Endothelial cell of umbilical vein (primary cell): Measurements from ENCODE around the gene CIPC. TPM values are rescaled to one million over a fixed set of nuclear protein-coding genes. Genes with fewer than 3 reads are reported as not detected.

Experiments
- Bru-seq: library from RNA; stranded (reverse); fragments of 400-500 nt; gene quantifications from one replicate; lab custom pipeline; 2021; lab: Mats Ljungman, UMichigan
- BruChase-seq, 2 experiments: library from RNA; stranded (reverse); fragments of 400-500 nt; gene quantifications; one replicate each; lab custom pipeline; 2021; lab: Mats Ljungman, UMichigan
- BruUV-seq: library from RNA; stranded (reverse); fragments of 400-500 nt; replicated peaks from 2 replicates; lab custom pipeline; 2021; lab: Mats Ljungman, UMichigan
- CTCF ChIA-PET: fragments of 300-600, 350-600 bp; sonication (Branson Sonifier 250); formaldehyde crosslinking; loops from one replicate; lab custom pipeline; 2021; ENCODE audit warnings: antibody characterized with exemption, inconsistent platforms; lab: Charles Lee
- POLR2A ChIA-PET: fragments of 300-600, 350-600 bp; sonication (Branson Sonifier 250); formaldehyde crosslinking; loops from one replicate; lab custom pipeline; 2021; ENCODE audit warnings: antibody characterized with exemption, inconsistent platforms; lab: Charles Lee
- DNase-seq: peaks from one replicate; pipeline ENCODE4 v3.0.0-alpha.2; 2011; ENCODE audit warnings: low read depth, low spot score
- FAIRE-seq: peaks from 2 replicates; lab custom pipeline; 2011; peaks lifted over from hg19 to GRCh38; lab: Jason Lieb, UNC
- H2AFZ ChIP-seq: 2 replicates; pipeline ENCODE4 v1.6.0; 2012; ENCODE audit warnings: low read depth, low read length, control low read depth, inconsistent platforms
- H3K27ac ChIP-seq: 2 replicates; pipeline ENCODE4 v1.5.1; 2011; ENCODE audit warnings: low read depth, mild to moderate bottlenecking, control low read depth, low read length, moderate library complexity; ENCODE audit not compliant: insufficient read depth
- H3K27me3 ChIP-seq, 2 experiments: 2 replicates each; pipeline versions ENCODE4 v1.6.0 to v1.6.1; 2011; ENCODE audit warnings: low read length in 2 of 2, mixed read lengths in 1 of 2; ENCODE audit not compliant: control insufficient read depth in 2 of 2, insufficient read depth in 2 of 2
- H3K36me3 ChIP-seq, 2 experiments: 2 replicates in 1 of 2; 3 replicates in 1 of 2; pipeline ENCODE4 v1.5.1; 2011; ENCODE audit warnings: low read length in 2 of 2, mild to moderate bottlenecking in 1 of 2, moderate library complexity in 1 of 2; ENCODE audit not compliant: control insufficient read depth in 2 of 2, insufficient read depth in 2 of 2; ENCODE audit errors: extremely low read depth in 1 of 2
- H3K4me1 ChIP-seq: 3 replicates; pipeline ENCODE4 v1.5.1; 2011; ENCODE audit warnings: mild to moderate bottlenecking, low read length; ENCODE audit not compliant: control insufficient read depth, insufficient read depth; ENCODE audit errors: extremely low read depth
- H3K4me2 ChIP-seq: 2 replicates; pipeline ENCODE4 v1.6.1; 2011; ENCODE audit warnings: low read length, control low read depth, mixed read lengths; ENCODE audit not compliant: insufficient read depth
- H3K4me3 ChIP-seq, 3 experiments: fragments of 200-600 bp in 1 of 3; sonication (generic), shearing (Covaris generic) in 1 of 3; replicated peaks in 1 of 3; 2 replicates each; pipeline ENCODE4 v1.5.1; 2011 to 2016; ENCODE audit warnings: control low read depth in 3 of 3, low read length in 3 of 3, mild to moderate bottlenecking in 2 of 3, inconsistent platforms in 1 of 3, low read depth in 1 of 3, moderate library complexity in 1 of 3; ENCODE audit not compliant: insufficient read depth in 1 of 3
- H3K79me2 ChIP-seq: 2 replicates; pipeline ENCODE4 v1.6.0; 2012; ENCODE audit warnings: low read length, inconsistent platforms; ENCODE audit not compliant: control insufficient read depth, insufficient read depth
- H3K9ac ChIP-seq: replicated peaks from 2 replicates; pipeline ENCODE3; 2011; ENCODE audit warnings: low read length, control low read depth; ENCODE audit not compliant: insufficient read depth; ENCODE audit errors: extremely low read depth
- H3K9me1 ChIP-seq: replicated peaks from 3 replicates; pipeline ENCODE4 v1.6.0; 2011; ENCODE audit warnings: mild to moderate bottlenecking, low read length; ENCODE audit not compliant: control insufficient read depth, insufficient read depth; ENCODE audit errors: extremely low read depth
- H3K9me3 ChIP-seq: replicated peaks from 2 replicates; pipeline ENCODE4 v1.5.1; 2012; ENCODE audit warnings: low read length, inconsistent platforms; ENCODE audit not compliant: control insufficient read depth, insufficient read depth
- H4K20me1 ChIP-seq: replicated peaks from 2 replicates; pipeline ENCODE3; 2011; ENCODE audit warnings: mild to moderate bottlenecking, low read length; ENCODE audit not compliant: control insufficient read depth, insufficient read depth; ENCODE audit errors: extremely low read depth
- FOS ChIP-seq: IDR thresholded peaks from 2 replicates; pipeline ENCODE4 v1.6.1; 2011; ENCODE audit warnings: mild to moderate bottlenecking, low read length, moderate library complexity, borderline replicate concordance; ENCODE audit not compliant: insufficient read depth
- MYC ChIP-seq: IDR thresholded peaks from one replicate; pipeline ENCODE4 v1.6.1; 2011; ENCODE audit warnings: mild to moderate bottlenecking, low read depth, low read length
- POLR2A ChIP-seq: IDR thresholded peaks from 2 replicates; pipeline ENCODE4 v1.6.1; 2012; ENCODE audit warnings: low read depth, mild to moderate bottlenecking, control low read depth, low read length
- POLR2AphosphoS5 ChIP-seq: IDR thresholded peaks from 2 replicates; pipeline ENCODE4 v1.6.1; 2012; ENCODE audit warnings: low read depth, mild to moderate bottlenecking, control low read depth, low read length, moderate library complexity; ENCODE audit not compliant: insufficient read depth
- dilution Hi-C: fragments of 300-500 bp; cut with MboI; formaldehyde crosslinking; loops from one replicate; pipeline ENCODE4 v1.15.0; 2019; ENCODE audit warnings: low sequenced_read_pairs; ENCODE audit not compliant: extremely low pct_ligation_motif_present
- intact Hi-C: fragments of 100-400 bp; cut with micrococcal nuclease; formaldehyde crosslinking; loops from one replicate; pipeline ENCODE4 v1.10.0; 2022
- long read RNA-seq: library from polyadenylated mRNA; stranded (forward); transcript quantifications from one replicate; pipeline ENCODE4 v2.0.0, GENCODE V29; 2021
- polyA minus RNA-seq, 3 experiments: library from RNA; depleted of rRNA, polyadenylated mRNA; stranded (reverse); fragments of >200 nt; gene quantifications; 1 replicate in 1 of 3; 2 replicates in 2 of 3; pipeline ENCODE4 v1.2.3, GENCODE V29; 2011
- polyA plus RNA-seq, 4 experiments: library from polyadenylated mRNA; depleted of rRNA in 3 of 4; stranded (reverse) in 3 of 4; unstranded in 1 of 4; fragments of >200 nt; gene quantifications; 2 replicates each; pipeline versions ENCODE4 v1.2.1 to v1.2.3, GENCODE V29; 2011 to 2012; ENCODE audit warnings: missing spikeins in 1 of 4
- total RNA-seq: library from RNA; stranded (reverse); gene quantifications from 2 replicates; pipeline ENCODE4 v1.2.3, GENCODE V29; 2021
- TF ChIP-seq, protein P1 (sequence below): IDR thresholded peaks from 2 replicates; pipeline ENCODE4 v1.6.1; 2011; ENCODE audit not compliant: insufficient read depth, insufficient read length
- TF ChIP-seq, protein P2 (sequence below), 2 donors: IDR thresholded peaks; 1 replicate in 1 of 2; 2 replicates in 1 of 2; pipeline ENCODE4 v1.5.1; 2011; ENCODE audit warnings: low read length in 2 of 2, mild to moderate bottlenecking in 2 of 2, moderate library complexity in 2 of 2, control low read depth in 1 of 2, inconsistent platforms in 1 of 2, low read depth in 1 of 2; ENCODE audit not compliant: insufficient read depth in 1 of 2; ENCODE audit errors: extremely low read depth in 1 of 2

The CIPC gene, protein sequence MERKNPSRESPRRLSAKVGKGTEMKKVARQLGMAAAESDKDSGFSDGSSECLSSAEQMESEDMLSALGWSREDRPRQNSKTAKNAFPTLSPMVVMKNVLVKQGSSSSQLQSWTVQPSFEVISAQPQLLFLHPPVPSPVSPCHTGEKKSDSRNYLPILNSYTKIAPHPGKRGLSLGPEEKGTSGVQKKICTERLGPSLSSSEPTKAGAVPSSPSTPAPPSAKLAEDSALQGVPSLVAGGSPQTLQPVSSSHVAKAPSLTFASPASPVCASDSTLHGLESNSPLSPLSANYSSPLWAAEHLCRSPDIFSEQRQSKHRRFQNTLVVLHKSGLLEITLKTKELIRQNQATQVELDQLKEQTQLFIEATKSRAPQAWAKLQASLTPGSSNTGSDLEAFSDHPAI
- total RNA-seq: 17.4 and 17.7 TPM in 2 replicates
- 7.6 and 8.8 TPM in 2 replicates for polyA plus RNA-seq
- 9.0 and 9.6 TPM in 2 replicates for polyA plus RNA-seq (2011; cell fraction: cytosol; rRNA removed)
- polyA plus RNA-seq (2011; cell fraction: nucleus; rRNA removed): 7.7 and 8.8 TPM in 2 replicates
- polyA plus RNA-seq (2012): 8.7 and 10.6 TPM in 2 replicates
- 16.4 and 17.6 TPM in 2 replicates for polyA minus RNA-seq
- 8.1 TPM for polyA minus RNA-seq (2011; cell fraction: cytosol; rRNA and poly(A)+ RNA removed)
- polyA minus RNA-seq (2011; cell fraction: nucleus; rRNA and poly(A)+ RNA removed): 6.1 and 9.5 TPM in 2 replicates
- Bru-seq, nascent RNA: percentile 76 among the genes with signal in this experiment
- percentile 88 among the genes with signal in this experiment for BruChase-seq, experiment 1, labeled RNA remaining after a 6-hour chase
- percentile 97 among the genes with signal in this experiment for BruChase-seq, experiment 2, labeled RNA remaining after a 2-hour chase
- long read RNA-seq, full-length matches to known transcripts: 11 of 13 reads
- long read RNA-seq, partial matches to known transcripts: 2 of 13 reads
- long read RNA-seq, other reads (novel, unspliced or antisense): 0 of 13 reads

DNA sequence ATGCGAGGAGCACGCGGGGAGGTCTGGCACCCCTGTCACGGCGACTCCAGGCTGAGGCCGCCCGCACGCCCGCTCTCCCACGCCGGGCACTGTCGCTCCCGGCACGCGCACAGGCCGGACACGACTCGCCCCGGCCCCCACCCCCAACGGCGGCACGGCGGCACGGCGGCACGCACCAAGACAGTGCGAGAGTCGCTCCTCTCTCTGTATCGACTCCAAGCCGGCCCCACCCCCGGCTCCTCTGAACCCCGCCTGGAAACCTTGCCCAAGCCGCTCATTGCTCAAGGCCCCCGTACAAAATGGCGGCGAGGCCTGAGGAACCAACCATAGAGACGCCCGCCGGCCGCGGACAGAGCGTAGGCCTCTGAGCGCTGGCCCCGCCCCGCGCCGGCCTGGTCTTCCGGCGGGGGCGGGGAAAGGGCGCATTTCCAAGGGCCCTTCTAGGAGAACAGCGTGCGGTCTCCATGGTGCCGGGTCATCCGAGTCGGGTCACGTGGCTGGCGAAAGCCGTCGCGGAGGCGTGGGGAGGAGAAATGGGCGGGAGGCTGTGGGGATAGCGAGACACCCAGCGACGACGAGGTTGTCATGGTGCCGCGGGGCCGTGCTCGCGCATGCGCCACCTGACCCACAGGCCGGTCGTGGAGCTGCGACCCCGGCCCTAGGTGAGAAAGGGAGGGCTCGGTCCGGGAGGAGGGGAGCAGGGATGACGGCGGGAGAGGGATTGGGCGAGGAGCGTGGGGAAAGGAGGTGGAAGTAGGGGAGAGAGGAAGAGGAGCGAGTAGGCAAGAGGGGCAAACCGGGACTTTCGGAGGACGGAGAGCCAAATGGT lies at the start of gene CIPC:
Gene CIPC (plus strand): TSS at position 559 of the 829 bp plus-strand sequence. CDS start 7,451 bp downstream, outside the sequence.
- Histone ChIP-seq H3K4me2 (peak within 1 kb of the TSS; percentile 88), H3K4me1 (peaks cover 27% of the 10 kb centered on the region), H3K9me3 (no peaks in the 10 kb centered on the region), H2AFZ (peak within 1 kb of the TSS; percentile 80), H3K27ac (peak within 1 kb of the TSS; percentile 57), H4K20me1 (no peaks in the 10 kb centered on the region), H3K9me1 (no peaks in the 10 kb centered on the region), H3K36me3 (no peaks in the 10 kb centered on the region), H3K27me3 (no peaks in the 10 kb centered on the region), H3K79me2 (peaks cover 27% of the 10 kb centered on the region), H3K9ac (peak within 1 kb of the TSS; percentile 84), H3K4me3 (peak within 1 kb of the TSS; percentile 30 to 72 (median 66))
- ChIA-PET CTCF (interaction anchor here (0.7 to 13.5 kb wide), 14 partner anchors 11 to 224 kb away, joined by 3 to 312 read pairs (median 5); no protein-coding TSS in a partner anchor), POLR2A (interaction anchor here (0.9 kb wide), 1 partner anchor 26 kb away, joined by 4 read pairs; no protein-coding TSS in a partner anchor)
- intact Hi-C loops: loop anchor here (1.0 to 10.0 kb wide), 9 partner anchors 13 to 383 kb away; partner anchors contain the start of genes AHSA1, IRF2BPL, POMT2 and VIPAS39
- TF ChIP-seq, protein P1, sequence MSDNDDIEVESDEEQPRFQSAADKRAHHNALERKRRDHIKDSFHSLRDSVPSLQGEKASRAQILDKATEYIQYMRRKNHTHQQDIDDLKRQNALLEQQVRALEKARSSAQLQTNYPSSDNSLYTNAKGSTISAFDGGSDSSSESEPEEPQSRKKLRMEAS: peak; percentile 99
- TF ChIP-seq POLR2AphosphoS5 (peak; percentile 77), FOS (peak; percentile 28), POLR2A (no peak), MYC (peak; percentile 26)
- TF ChIP-seq, protein P2, sequence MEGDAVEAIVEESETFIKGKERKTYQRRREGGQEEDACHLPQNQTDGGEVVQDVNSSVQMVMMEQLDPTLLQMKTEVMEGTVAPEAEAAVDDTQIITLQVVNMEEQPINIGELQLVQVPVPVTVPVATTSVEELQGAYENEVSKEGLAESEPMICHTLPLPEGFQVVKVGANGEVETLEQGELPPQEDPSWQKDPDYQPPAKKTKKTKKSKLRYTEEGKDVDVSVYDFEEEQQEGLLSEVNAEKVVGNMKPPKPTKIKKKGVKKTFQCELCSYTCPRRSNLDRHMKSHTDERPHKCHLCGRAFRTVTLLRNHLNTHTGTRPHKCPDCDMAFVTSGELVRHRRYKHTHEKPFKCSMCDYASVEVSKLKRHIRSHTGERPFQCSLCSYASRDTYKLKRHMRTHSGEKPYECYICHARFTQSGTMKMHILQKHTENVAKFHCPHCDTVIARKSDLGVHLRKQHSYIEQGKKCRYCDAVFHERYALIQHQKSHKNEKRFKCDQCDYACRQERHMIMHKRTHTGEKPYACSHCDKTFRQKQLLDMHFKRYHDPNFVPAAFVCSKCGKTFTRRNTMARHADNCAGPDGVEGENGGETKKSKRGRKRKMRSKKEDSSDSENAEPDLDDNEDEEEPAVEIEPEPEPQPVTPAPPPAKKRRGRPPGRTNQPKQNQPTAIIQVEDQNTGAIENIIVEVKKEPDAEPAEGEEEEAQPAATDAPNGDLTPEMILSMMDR (IDR thresholded peaks at IDR 0.05; ENCODE audit: extremely low read depth in 1 of 2, insufficient read depth in 1 of 2, low read depth in 1 of 2, low read length in 2 of 2): no peak
- BruUV-seq: no TSS peak
- peak; percentile 99 for DNase-seq
- FAIRE-seq: peak; percentile 99
- dilution Hi-C loops: loop anchor here (25.0 kb wide), 1 partner anchor 211 kb away; no protein-coding TSS in a partner anchor
